GM18499 (cell line): Measurements from ENCODE around the gene MLXIP.

ENCODE experiments used
- ATAC-seq: cut with Tn5 transposase; IDR thresholded peaks from one replicate; pipeline ENCODE4 v1.9.1; 2021; ENCODE audit warnings: moderate number of reproducible peaks; ENCODE audit not compliant: insufficient read depth, unreplicated experiment

MLXIP gene

DNA sequence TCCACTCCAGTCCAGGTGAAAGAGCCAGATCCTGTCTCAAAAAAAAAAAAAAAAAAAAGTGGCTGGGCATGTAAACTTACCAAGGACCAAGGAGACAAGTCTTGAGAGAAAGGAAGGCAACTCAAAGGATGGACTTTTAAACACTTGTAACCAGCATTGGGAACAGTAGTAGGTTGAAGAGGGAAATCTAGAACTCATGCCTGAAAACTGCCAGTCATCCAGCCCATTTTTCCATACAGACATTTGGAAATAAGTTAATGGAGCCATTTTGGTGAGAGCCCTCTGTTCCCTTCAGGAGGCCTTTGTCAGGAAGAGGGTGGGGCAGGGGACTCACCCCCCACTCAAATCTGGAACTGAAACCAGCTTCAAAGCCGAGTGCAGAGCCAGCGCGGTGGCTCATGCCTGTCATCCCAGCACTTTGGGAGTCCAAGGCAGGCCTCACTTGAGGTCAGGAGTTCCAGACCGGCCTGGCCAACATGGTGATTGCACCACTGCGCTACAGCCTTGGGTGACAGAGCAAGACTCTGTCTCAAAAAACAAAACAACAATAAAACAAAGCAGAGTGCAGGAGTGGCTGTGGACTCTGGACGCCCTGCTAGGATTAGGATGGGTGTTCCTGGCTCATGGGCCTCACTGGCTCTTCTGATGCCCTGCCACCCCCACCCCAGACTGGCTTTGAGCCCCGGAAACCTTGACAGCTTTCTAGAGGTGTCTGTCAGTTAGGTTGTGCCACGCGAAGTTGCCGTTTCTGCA, 1.6 kb upstream of the MLXIP start:
- no peak for ATAC-seq

DNA sequence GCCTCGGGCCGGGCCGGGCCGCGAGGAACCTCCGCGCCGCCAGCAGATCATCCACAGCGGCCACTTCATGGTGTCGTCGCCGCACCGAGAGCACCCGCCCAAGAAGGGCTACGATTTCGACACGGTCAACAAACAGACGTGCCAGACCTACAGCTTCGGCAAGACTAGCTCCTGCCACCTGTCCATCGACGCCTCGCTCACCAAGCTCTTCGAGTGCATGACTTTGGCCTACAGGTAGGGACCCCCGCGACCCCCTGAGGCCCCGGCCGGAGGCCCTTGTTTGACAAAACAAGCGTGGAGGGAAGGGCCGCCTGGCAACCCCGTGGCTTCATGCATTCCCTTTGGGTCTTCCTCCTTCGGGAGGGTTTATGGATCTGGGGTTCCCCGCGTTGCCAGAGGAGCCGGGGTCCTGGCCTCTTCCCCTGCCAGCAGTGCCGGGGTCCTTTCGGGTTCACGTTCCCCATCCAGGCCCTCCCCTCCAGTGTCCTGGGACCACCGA, 526 bp downstream of the MLXIP start:
- no peak for ATAC-seq

DNA sequence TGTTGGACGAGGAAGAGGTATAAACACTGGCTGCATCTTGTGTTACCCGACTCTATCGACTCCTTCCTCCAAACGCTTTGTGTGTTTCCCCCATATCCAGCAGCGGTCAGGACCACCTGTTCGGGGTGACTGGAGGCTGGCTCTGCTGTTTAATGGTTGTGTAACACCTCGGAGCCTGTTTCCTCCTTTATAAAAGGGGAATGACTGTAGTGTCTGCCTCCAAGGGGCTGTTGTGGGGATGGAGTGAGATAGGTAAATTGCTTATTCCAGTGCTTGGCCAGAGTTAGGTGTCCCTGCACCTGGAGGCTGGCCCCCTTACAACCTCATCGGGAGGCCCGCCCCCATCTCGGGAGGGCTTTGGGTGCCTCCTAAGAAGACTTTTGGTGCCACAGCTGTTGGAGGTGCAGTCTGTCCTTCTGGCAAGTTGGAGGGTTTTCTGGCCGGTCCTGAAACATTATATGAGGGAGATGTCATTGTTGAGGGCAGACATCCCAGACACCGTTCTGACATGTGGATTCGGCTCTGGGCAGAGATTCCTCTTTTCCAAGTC, 1.1 kb downstream of the MLXIP start:
- no peak for ATAC-seq

DNA sequence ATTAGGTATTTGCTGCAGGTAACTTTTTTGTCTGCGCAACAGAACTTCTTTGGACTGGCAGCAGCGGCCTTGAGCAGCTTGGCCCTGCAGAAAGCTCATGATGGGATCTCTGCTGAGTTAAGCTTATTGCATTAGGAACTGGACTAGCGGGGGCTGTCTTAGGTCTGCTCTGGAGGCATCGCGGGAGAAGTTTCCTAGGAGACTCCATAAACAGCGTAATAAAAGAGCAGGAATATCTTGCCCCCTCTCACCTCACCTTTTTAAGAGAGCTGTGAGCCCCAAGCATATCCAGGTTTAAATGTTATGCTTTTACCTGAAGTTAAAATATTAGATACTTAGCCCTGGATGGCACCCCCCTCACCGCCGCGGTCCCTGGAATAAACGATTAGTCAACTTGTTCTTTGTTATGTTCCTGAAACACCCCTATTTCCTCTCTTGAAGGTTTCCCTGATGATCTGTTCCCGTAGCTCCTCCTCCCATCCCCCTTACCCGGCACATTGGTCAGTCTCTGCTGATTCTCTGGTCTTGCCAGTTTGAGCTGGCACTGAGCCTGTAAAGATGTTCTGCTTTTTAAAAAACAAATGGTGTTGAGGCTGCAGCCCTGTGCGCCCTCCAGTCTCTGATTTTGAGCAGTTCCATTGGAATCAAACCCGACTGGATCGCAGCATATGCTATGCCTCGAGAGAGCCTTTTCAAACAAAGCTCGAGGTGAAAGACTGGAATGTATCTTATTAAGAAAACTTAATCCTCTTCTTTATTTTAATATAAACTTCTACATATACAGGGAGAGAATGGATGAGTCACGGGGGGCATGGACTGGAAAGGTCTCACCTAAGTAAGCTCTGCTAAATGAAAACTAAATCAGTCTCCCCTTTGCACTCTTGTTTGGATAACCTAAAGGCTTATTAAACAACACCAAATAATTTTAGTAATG, 1.9 kb downstream of the MLXIP start:
- no peak for ATAC-seq

DNA sequence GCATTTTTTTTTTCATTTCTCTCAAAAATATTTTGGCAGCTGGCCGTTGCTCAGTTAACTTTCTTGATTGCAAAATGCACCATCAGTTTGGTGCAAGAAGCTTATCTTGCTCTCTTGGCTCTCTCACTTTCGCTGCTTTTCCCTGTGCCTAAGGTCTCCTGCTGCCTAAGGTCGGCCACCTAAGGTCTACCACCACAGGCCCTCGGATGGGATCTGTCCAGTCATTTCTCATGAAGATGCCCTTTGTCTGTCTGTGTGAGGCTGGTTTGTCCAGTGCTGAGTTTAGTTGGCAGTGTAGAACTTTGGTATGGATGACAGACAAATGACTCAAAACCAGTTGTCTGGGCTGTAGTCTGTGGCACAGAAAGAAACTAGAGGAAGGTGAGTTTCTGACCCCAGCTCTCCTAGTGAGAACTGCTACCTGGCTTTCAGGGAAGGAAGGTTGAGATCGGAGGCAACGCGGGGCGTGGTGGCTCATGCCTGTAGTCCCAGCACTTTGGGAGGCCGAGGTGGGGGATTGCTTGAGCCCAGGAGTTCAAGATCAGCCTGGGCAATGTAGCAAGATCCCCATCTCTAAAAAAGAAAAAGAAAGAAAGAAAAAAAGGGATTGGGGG, 2.6 kb downstream of the MLXIP start:
- ATAC-seq: no peak

DNA sequence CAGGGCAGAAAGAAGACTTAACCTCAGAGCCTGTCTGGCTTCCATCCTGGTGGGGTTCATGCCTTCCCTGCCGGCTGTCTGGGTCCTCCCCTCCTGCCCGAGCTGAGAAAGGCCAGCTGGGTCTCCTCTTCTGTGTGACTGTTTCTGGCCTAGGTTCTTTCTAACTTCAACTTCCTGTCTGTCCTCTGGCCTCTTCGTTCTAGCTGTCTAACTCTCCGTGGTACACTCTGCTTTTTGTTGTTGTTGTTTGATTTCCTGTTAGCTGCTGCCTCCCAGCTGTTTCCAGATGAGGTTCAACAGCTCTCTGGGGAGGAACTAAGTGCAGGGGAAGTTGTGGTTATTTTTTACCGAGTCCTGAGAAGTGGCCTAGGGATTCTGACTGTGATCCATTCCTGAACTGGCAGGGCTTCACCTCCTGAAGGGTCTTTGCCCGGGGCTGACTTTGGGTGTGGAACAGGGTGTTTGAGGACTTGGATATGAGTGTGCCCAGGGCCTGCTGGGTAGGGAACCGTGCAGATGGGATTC, 3.2 kb downstream of the MLXIP start:
- ATAC-seq: peak; percentile 38

DNA sequence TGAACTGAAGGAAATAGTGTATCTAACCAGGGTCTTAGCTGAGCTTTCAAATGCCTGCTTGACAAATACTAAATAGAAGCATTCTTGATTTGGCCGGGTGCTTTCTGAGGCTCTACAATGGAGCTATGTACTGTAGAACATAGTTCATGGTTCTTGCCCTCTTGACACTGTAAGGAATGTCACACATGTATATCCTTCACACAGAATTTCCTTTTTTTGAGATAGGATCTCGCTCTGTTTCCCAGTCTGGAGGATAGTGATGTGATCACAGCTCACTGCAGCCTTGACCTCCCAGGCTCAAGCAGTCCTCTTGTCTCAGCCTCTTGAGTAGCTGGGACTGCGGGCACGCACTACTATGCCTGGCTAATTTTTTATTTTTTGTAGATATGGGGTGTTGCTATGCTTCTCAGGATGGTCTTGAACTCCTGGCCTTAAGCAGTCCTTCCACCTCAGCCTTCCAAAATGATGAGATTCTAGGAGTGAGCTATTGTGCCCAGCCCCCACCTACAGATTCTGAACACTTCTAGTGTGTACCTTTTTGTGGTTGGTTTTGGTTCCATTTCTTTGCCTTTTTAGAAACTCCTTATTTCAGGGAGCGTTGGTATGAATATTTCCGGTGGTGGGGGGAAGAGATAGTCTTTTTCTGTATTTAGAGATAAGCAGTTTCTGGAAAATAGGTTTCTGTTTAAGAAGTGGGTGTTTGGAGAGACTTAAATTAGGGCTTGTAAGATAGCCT, 4.2 kb downstream of the MLXIP start:
- ATAC-seq: no peak

DNA sequence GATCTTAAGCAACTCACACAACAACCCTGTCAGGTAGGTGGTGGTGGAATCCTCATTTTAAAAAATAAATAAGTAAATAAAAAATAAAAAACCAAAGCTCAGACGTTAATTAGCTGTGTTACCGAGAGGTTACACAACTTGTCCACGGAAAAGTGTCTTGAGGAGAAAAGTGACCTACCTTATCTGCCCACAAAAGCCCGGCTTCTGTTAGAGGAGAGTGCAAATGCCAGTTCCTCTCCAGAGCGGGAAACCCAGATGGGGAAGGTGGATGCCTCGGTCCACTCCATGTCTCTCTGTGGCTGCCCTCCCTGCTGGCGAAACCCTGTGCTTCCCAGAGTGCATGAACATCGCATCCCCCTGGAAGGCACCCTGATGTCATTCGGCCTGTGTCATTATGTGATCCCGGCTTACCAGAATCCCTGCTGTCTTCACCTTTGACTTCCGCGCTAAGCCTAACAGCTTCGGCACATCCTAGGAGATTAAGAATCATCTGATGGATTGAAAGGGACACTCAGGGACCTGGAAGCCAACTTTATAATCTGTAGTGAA, 6.4 kb downstream of the MLXIP start:
- ATAC-seq: no peak

DNA sequence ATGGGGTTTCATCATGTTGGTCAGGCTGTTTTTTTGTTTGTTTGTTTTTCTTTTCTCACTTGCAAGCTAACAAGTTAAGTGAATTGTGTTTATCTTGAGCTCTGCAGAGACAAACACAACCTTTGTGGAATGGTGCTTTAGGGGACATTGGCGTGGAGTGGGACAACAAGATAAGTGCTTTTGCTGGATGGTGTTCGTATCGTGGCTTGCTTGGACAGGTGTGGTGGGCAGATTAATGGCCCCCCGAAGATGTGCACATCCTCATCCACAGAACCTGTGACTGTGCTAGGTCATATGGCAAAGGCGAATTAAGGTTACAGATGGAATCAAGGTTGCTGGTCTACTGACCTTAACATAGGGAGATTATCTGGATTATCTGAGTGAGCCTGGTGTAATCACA, 7.0 kb downstream of the MLXIP start:
- no peak for ATAC-seq

DNA sequence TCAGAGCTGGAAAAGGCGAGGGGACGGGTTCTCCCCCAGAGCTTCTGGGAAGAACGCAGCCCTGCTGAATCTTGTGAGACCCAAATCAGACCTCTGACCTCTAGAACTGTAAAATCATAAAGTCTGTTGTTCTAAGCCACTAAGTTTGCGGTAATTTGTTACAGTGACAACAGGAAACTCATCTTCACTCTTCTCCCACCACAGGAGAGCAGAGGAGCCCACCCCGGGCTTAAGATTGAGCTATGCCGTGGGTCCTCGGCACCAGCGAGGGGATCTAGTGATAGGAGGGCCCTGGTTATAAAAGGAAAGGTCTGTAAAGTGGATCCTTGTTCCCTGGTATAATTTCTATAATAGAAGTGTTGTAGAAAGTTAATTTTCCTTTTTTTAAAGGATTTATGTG, 7.6 kb downstream of the MLXIP start:
- no peak for ATAC-seq

DNA sequence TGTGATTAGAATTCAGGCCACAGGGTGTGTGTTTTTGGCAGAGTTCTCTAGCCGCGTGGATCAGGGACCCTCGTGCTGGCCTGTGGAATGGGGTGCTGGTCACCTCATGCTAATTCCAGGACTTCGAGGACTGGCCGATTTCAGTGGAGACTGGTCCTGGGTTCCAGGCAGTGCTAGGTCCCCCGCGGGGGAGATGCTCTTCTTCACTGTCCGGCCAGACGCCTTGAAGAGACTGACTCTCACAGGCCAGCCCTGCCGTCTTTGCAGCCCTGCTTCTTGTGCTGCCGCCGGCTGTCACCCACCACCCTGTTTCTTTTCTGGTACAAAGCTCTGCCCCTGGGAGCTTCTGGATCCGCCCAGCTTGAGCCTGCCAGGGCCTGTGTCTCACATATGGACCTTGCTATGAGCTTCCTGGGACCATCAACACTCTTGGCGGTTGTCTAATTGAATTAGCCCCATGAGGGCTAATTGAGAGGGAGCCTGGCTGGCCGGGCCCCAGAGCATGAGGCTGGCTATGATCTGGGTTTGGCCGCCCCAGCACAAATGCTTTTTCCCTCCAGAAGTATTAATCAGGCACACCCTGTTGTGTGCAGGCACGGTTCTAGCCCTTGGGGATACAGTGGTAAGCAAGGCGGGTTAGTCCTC, 8.2 kb downstream of the MLXIP start:
- no peak for ATAC-seq

DNA sequence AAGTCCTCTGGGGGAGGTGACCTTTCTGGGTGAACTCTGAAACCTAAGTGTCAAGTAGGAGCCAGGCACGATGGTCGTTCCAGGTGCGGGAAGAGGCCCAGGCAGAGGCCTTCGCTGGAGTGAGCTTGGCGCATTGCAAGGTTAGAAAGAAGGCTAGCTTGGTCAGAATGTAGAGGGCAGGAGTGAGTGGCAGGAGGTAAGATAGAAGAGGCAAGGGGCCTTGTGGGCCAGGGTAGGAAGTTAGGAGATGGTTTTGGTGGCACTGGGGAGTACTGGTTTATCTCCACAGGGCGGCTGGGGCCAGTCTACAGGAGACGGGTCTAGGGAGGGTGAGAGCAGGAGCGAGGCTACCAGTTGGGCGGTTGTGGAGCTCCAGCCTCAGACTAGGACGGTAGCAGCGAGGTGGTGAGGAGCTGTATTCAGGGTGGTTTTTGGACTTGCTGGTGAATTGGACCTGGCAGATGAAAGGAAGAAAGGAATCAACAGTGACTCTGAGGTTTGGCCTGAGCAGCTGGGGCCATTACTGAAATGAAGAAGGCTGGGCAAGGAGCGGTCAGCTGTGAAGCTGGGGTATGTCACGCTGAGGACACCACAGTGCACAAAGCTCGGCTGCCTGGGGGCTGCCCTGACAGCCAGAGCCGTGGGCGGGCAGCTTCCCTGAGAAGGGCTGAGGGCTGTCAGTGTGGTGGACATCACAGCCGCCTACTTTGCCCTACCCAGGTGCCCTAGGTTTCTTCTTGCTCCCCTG, 9.0 kb downstream of the MLXIP start:
- ATAC-seq: no peak

DNA sequence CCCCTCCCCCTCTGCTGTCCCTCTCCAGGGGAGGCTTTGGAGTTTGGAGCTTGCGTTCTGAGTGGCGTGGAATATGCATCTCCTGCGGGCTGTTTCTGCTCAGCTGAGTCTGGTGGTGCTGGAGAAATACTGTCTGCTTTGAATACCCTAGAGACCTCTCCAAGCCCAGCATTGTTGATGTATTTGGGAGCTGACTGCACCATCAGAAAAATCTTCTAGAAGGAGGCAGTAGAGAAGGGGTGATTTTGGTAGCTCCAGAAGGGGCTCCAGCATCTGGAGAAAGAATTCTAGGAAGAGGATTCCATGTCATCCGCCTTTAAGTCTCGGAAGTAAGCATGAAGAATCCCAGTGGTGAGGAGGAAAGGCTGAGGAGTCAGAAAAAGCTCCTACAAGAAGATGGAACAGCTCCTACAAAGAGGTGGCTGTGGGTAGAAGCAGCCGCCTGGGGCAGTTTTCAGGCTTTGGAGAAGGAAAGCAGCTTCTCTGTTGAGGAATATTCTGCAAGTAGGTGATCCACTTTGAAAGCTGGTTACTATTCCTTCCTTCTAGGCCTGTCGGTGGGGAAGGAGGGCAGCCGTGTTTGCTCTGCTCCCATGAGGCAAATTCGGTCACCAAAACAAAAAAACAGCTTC, 9.7 kb downstream of the MLXIP start:
- ATAC-seq: no peak

DNA sequence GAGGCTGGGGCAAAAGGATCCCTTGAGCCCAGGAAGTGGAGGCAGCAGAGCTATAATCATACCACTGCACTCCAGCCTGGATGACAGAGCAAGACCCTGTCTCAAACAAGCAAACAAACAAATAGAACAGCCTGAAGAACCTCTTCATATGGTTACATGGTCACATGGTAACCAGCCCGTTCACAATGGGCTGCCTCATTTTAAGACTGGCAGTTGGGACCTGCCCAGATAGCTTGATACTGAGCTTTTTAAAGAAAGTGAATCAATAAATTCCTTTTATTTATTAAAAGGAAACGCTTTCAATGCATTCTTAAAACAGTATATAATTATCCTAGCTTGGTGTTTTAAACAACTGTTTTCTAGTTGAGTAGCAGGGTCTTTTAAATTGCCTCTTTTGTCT, 10.5 kb downstream of the MLXIP start:
- ATAC-seq: no peak

DNA sequence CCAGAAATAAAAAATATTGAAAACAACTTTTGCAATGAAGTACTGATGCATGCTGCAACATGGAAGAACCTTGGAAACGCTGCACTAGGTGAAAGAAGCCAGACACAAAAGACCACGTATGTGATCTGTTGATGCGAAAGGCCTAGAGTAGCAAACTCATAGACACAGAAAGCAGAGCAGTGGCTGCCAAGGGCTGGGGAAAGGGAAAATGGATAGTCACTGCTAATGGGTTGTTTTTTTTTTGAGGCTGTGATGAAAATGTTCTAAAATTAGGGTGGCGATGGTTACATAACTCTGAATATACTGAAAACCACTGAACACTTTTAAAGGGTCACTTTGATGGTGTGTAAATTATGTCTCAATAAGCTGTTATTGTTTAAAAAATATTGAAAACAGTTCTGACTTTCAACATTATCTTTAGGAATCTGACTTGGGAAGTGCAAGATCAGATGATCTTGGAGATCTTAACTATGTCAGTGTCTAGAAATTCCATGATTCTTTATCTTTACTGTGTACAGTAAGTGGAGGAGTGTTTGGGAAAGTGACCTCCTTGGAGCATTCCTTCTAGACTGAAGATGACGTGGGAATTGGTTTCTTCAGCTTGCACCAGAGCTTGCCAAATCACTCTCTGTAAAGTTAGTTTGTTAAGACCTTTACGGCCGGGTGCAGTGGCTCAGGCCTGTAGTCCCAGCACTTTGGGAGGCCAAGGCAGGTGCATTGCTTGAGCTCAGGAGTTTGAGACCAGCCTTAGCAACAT, 12.4 kb downstream of the MLXIP start:
- ATAC-seq: no peak

DNA sequence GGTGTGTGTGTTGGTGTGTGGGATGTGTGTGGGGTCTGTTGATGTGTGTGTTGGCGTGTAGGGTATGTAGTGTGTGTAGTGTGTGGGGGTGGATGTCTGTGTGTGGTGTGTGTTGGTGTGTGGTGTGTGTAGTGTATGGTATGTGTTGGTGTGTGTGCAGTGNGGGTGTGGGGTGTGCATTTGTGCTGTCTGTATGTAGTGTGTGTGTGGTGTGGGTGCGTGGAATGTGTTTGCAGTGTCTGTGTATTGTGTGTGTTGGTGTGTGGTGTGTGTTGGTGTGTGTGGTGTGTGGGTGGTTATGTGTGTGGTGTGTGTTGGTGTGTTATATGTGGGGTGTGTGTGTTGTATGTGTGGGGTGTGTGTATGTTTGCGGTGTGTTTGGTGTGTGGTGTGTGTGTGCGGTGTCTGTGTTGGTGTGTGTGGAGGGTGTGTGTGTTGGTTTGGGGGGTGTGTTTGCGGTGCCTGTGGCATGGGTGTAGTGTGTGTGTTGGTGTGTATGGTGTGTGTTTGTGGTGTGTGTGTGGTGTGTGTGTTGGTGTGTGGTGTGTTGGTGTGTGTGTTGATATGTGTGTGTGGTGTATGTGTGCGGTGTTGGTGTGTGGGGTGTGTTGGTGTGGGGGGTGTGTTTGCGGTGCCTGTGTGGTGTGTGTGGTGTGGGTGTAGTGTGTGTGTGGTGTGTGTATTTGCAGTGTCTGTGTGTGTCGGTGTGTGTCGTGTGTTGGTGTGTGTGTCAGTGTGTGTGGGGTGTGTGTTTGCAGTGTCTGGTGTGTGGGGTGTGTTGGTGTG, 14.7 kb downstream of the MLXIP start:
- no peak for ATAC-seq
